Adipose tissue (tissue), 3 donors: ENCODE data around the gene OSBP. TPM values are rescaled to one million over a fixed set of nuclear protein-coding genes. Genes with fewer than 3 reads are reported as not detected.

Experiments
- H3K27ac ChIP-seq: one replicate; pipeline ENCODE4 v1.5.1; 2013; ENCODE audit warnings: low read depth, low read length
- WGBS, 3 donors: extraction: QIAGEN DNeasy Blood & Tissue Kit; methylation state at CpG; one replicate each; pipeline ENCODE4 v1.1.7; 2013; 5-methylcytosine and 5-hydroxymethylcytosine counted together
- polyA plus RNA-seq, 3 donors: library from polyadenylated mRNA; stranded (reverse); fragments of 200-250 nt; gene quantifications; one replicate each; pipeline ENCODE4 v1.2.3, GENCODE V29; 2013
- donor health status: healthy with polysubstance abuse.
- donor health status: Bipolar disorder and iron deficiency.
- donor health status: healthy.

The OSBP gene
- polyA plus RNA-seq, 3 donors, result 17.0 to 27.8 (median 18.9) TPM

- H3K27ac ChIP-seq, result no peak overlapping the region
- WGBS, 3 donors, result 25 to 72% (median 59%) methylated on average over 6 of the region's 6 CpGs
These were observed 3.7 kb downstream of the OSBP start for GRCh38 chr11:59611570-59612565.

GRCh38 chr11:59610289-59610688 is 5.3 kb downstream of the OSBP start:
- no peak overlapping the region for H3K27ac ChIP-seq

GRCh38 chr11:59607703-59608454 is 7.7 kb downstream of the OSBP start:
- WGBS, 3 donors, result 84 to 96% (median 95%) methylated on average over 6 of the region's 6 CpGs
- no peak overlapping the region for H3K27ac ChIP-seq

More at GRCh38 chr11:59610289-59610688, 5.3 kb downstream of the OSBP start:
- WGBS, 3 donors, result 61 to 95% (median 95%) methylated on average over 7 of the region's 7 CpGs

- no peak overlapping the region for H3K27ac ChIP-seq
- 68 to 95% (median 93%) methylated on average over 6 of the region's 6 CpGs for WGBS, 3 donors
These were observed 13.1 kb downstream of the OSBP start for GRCh38 chr11:59602432-59602831.

GRCh38 chr11:59601788-59602187 is 13.8 kb downstream of the OSBP start:
- no peak overlapping the region for H3K27ac ChIP-seq
- 33 to 85% (median 67%) methylated on average over 4 of the region's 4 CpGs for WGBS, 3 donors

- 71 to 90% (median 89%) methylated on average over 4 of the region's 4 CpGs for WGBS, 3 donors
- no peak overlapping the region for H3K27ac ChIP-seq
These were observed 14.9 kb downstream of the OSBP start for GRCh38 chr11:59600636-59601035.

GRCh38 chr11:59600234-59600633 is 15.3 kb downstream of the OSBP start:
- H3K27ac ChIP-seq, result no peak overlapping the region
- WGBS, 3 donors, result 77 to 98% (median 95%) methylated on average over 2 of the region's 2 CpGs

GRCh38 chr11:59598961-59599360 is 16.6 kb downstream of the OSBP start:
- H3K27ac ChIP-seq, result no peak overlapping the region
- 80 to 97% (median 94%) methylated on average over 1 of the region's 1 CpG for WGBS, 3 donors

- H3K27ac ChIP-seq, result no peak overlapping the region
- 94 to 98% (median 97%) methylated on average over 2 of the region's 2 CpGs for WGBS, 3 donors
These were observed 31.3 kb downstream of the OSBP start for GRCh38 chr11:59584294-59584693.

GRCh38 chr11:59582006-59582405 is 33.6 kb downstream of the OSBP start:
- 32 to 91% (median 85%) methylated on average over 1 of the region's 1 CpG for WGBS, 3 donors
- no peak overlapping the region for H3K27ac ChIP-seq

- no peak overlapping the region for H3K27ac ChIP-seq
- 91 to 93% (median 92%) methylated on average over 1 of the region's 1 CpG for WGBS, 3 donors
These were observed 37.2 kb downstream of the OSBP start for GRCh38 chr11:59578369-59578768.

GRCh38 chr11:59575505-59575904 is 40.1 kb downstream of the OSBP start:
- 95 to 100% (median 96%) methylated on average over 1 of the region's 1 CpG for WGBS, 3 donors
- H3K27ac ChIP-seq, result no peak overlapping the region

- WGBS, 3 donors, result 52 to 74% (median 67%) methylated on average over 5 of the region's 5 CpGs
- H3K27ac ChIP-seq, result no peak overlapping the region
These were observed 40.6 kb downstream of the OSBP start for GRCh38 chr11:59574932-59575502.

GRCh38 chr11:59574467-59574866 is 41.1 kb downstream of the OSBP start:
- WGBS, 3 donors, result 64 to 82% (median 72%) methylated on average over 2 of the region's 2 CpGs
- no peak overlapping the region for H3K27ac ChIP-seq

GRCh38 chr11:59573216-59573615 is 42.4 kb downstream of the OSBP start:
- WGBS, 3 donors, result 74 to 79% (median 77%) methylated on average over 4 of the region's 4 CpGs
- no peak overlapping the region for H3K27ac ChIP-seq

GRCh38 chr11:59572091-59572490 is 43.5 kb downstream of the OSBP start:
- H3K27ac ChIP-seq, result no peak overlapping the region
- WGBS, 3 donors, result 95 to 96% (median 95%) methylated on average over 5 of the region's 5 CpGs

GRCh38 chr11:59562292-59562691 is 53.3 kb downstream of the OSBP start:
- no peak overlapping the region for H3K27ac ChIP-seq
- WGBS, 3 donors, result 83 to 89% (median 85%) methylated on average over 3 of the region's 3 CpGs

- H3K27ac ChIP-seq, result no peak overlapping the region
- WGBS, 3 donors, result 5 to 7% (median 5%) methylated on average over 40 of the region's 40 CpGs
These were observed 54.7 kb downstream of the OSBP start for GRCh38 chr11:59560702-59561473.
